G401.6 (cell line): ENCODE results near the gene NBPF20.
"Not testable (repeated sequence)": the region's sequence is repeated elsewhere in the genome, so short reads cannot be mapped to it uniquely, and the experiment has no call there.

Source experiments
- FAIRE-seq: peaks from 2 replicates; lab custom pipeline; 2012; peaks lifted over from hg19 to GRCh38; lab: Jason Lieb, UNC

NBPF20 gene

GRCh38 chr1:145425436-145426029 is at the start of gene NBPF20:
TSS of gene NBPF20 (minus strand) at chr1:145425603. CDS start at chr1:145405272, 20,331 bp downstream.
- FAIRE-seq, result no peak

DNA sequence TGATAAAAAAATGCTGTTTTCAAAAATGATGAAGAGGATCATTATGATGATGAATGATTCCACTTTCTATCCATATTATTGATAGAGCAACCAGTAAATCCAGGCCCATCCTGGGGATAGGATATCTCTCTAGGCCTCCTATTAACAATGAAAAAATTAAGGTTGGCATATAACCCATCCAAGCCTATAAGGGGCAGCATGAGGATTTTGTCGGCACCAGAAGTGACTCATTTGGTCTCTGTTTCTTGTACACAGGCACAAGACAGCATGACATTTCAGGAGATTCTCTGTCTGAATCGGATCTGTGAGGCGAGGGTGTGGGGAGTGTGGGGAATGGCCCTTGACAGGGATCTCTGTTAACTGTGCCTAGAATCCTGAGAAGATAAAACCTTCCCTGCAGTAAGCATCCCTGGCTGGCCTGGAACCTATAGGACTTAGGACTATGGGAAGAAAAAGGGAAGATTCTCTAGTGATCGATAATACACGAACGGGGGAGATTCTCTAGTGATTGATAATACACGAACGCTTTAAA is 49.5 kb upstream of the NBPF20 start:
- FAIRE-seq, result not testable (repeated sequence)

DNA sequence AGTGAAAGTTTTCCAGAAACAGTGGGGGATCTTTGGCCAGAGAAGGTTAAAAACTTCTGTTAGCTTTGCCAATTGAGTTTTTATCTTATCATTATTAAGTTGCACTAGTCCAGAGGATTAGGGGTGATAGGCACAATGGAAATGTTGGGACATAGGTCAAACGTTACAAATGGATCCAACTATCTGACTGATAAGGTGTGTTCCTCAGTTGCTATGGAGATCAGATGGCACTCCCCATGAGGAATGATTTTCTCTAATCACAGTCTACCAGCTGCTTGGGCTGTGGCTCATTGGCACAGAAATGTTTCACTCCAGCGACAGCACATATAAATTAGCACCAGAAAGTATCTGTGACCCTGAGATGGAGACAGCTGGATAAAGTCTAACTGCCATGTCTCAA is 47.3 kb upstream of the NBPF20 start:
- FAIRE-seq, result not testable (repeated sequence)

DNA sequence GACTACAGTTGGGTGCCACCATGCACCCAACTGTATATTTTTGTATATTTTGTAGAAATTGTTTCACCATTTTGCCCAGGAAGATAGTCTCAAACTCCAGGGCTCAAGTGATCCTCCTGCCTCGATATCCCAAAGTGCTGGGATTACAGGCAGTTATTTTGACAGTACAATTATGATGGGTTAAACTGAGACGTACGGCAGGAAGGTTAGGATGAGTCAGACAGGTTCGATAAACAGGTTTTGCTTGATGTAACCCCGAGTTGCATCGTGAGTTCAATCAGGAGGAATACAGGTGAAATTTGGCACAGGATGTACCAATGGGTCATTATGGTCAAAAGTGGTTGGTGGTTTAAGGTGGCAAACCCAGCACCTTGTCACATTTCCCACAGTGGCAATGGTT is 46.0 kb upstream of the NBPF20 start:
- FAIRE-seq, result not testable (repeated sequence)

DNA sequence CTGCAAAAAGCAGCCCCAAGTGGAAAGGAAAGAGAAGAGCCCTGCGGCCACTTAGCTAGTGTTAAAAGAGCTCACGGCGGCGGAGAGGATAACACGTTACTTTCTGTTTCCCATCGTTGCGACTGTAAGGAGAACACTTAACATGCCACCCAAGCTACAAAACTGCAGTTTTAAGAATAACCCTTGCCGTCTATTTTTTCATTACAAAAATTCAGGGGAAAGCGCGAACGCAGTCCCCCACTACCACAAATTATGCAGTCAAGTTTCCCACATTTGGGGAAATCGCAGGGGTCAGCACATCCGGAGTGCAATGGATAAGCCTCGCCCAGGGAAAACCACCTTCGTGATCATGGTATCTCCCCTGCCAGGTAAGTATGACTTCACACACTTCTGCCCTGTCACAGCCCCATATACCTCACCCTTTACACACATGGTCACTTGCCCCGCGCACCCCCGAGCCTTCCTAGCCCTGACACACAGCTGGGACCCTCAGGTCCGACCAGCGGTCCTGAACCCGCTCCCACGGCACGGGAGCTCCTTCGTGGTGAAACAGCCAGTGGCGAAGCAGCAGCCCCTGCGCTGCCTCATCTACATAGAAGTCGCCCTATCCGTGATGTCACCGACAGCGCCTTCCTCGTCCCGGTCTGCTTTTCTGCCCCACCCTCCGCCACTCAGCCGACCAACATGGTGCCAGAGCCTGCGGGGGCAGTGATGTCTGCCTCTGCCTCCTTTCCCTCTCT is 40.2 kb upstream of the NBPF20 start:
- not testable (repeated sequence) for FAIRE-seq

DNA sequence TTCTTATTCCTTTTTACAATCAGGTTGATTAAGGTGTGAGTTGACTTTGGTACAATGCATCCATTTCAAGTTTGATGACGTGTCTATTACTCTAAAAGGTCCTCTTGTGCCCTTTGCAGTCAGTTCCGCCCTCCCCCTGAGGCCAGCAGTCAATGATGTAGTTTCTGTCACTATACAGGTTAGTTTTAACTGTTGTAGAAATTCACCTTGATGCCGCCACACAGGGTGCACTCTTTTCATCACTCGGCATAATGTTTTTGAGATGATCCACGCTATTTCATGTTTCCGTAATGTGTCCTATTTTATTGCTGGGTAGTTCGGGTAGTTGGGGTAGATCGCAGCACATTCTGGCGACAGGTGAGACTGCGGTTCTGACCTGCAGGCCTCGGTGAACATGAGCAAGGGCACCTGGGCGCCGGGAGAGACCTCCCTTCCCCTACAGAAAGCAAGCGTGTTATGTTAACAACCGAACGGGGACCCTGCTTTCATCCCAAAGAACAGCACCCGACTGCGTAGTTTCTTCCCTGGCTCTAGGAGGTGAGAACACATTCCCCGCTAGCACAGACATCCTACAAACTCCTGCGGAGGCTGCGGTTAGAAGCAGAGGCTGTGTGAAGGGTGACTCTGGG is 39.4 kb upstream of the NBPF20 start:
- FAIRE-seq, result not testable (repeated sequence)

DNA sequence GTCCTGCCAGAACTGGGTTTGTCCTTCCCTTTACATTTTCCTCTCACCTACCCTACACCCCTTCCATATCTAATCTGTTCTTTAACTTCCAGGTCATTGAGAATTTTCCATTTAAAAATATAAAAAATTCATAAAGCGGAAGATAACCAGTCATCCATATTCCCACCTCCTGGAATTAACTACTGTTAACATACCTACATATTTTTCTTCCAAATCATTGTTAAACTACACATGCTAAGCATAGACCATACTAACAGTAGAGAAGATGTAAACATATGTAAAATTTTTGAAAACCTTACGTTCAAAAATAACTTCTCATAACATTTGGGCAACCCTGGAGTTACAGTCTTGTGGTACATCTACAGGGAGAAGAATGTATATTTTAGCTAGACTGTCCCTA is 38.6 kb upstream of the NBPF20 start:
- FAIRE-seq, result not testable (repeated sequence)

DNA sequence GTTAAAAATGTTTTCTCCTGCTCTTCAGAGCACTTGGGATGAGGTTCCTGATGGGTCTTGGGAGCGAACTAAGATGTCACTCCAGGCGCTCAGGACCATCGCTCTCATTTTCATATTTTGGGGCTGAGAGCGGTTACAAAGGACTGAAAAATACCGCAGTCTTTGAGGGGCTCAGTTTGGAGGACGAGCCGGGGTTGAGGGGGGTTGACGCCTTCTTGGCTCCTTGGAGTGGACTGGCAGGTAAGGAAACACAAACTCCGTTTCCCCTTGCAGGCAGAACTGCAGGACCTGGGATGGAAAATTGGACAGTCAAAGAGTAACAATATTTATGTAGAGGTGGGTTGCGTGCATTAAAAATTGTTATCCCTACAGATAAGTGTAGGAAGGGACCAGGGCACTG is 35.3 kb upstream of the NBPF20 start:
- not testable (repeated sequence) for FAIRE-seq

GRCh38 chr1:145460048-145460447 is 34.6 kb upstream of the NBPF20 start:
- not testable (repeated sequence) for FAIRE-seq

- not testable (repeated sequence) for FAIRE-seq
Measured at GRCh38 chr1:145459591-145459990, 34.2 kb upstream of the NBPF20 start.

- not testable (repeated sequence) for FAIRE-seq
Measured at GRCh38 chr1:145459063-145459462, 33.7 kb upstream of the NBPF20 start.

GRCh38 chr1:145454824-145455177 is 29.4 kb upstream of the NBPF20 start:
- not testable (repeated sequence) for FAIRE-seq

- not testable (repeated sequence) for FAIRE-seq
Measured at GRCh38 chr1:145453873-145454823, 28.7 kb upstream of the NBPF20 start.

DNA sequence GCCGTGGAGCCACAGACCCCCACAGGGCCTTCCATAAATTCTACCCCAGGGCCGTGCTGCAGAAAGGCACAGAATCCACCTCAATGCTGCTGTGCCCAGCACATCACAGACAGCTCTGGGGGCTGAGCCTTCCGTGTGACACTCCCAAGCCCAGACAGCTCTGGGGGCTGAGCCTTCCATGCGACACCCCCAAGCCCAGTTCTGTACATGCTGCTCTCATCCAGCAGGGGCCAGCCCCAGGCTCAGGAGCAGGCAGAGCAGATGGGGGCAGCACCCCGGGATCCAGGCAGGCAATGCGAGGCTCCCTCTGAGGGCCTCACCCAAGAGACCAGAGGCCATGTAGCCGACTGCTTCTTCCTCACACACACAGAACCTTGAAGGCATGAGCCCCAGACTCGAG is 27.1 kb upstream of the NBPF20 start:
- not testable (repeated sequence) for FAIRE-seq

- not testable (repeated sequence) for FAIRE-seq
Measured at GRCh38 chr1:145451914-145452313, 26.5 kb upstream of the NBPF20 start.

DNA sequence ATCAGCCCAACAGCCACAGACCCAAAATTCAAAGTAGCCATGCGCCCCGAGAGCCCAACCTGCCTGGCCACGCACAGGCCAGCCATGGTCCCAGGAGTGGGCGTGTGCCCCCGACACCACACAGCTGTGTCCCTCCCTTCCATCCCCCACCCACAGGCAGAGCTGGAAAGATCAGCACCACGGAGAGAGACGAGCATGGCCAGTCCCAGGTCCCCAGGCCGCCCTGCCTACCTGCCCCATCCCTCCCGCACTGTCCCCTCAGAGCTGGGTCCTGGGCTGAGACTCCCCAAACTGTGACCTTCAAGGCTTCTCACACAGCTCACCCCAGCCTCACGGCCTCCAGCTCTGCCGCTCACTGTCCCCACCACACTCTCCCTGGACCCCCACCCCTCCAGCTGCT is 19.8 kb upstream of the NBPF20 start:
- FAIRE-seq, result not testable (repeated sequence)

GRCh38 chr1:145442340-145442739 is 16.9 kb upstream of the NBPF20 start:
- FAIRE-seq, result not testable (repeated sequence)

DNA sequence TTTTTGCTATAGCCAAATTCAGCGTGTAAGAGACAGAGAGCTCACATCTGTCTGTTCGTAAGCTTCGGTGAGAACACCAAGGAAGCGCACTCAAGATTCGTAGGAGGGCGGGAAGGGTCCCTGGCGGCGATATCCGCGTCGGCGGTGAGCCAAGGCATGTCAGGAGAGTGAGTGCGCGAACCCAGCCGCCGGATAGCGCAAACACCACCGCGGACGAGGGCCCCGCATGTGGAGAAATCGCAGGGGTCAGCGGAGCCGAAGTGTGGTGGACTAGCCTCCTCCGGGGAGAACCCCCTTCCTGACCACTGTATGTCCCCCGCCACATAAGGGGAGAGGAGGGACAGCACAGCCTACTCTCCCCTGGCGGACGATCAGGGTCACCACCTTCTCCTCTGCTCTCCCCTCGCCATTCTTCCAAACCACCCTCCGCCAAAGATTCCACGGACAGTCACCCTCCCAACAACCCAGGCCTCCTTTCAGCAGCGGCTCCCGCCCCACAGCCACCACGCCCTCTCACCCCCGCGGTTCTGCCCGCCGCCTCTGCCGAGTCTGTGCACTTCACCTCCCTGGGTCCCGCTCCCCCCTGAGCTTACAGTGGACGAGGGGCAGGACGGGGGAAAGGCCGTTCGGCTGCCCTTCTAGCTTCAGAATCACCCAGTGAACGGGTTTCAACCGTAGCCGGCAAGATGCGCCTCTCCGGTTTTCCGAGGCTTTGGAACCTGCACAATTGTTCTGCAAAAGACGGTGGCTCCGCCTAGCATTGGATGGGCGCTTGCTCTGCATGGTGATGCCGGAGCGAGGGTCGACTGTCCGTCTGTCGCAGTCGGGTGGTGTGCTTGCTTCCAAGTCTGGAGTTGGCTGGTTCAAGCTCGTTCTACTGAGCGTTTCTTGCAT is 6.2 kb upstream of the NBPF20 start:
- FAIRE-seq, result not testable (repeated sequence)

GRCh38 chr1:145430830-145431229 is 5.4 kb upstream of the NBPF20 start:
- not testable (repeated sequence) for FAIRE-seq

DNA sequence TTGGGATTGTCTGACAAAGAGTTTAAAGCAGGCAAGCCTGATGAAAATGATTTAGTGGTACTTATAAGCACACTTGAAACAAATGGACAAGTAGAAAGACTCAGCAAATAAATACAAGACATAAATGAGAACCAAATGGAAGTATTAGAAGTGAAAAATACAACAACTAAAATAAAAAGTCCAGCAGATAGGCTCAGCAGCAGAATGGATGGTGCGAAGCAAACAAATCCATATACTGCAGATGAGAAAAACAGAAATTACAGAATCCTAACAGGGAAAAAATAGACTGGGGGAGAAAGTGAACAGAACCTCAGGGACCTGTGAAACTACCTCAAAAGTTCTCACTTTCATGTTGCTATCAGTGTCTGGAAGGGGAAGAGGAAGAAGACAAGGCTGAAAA is 3.9 kb upstream of the NBPF20 start:
- not testable (repeated sequence) for FAIRE-seq
